IMR-90 (cell line): ENCODE measurements around the gene POTEJ. TPM values are rescaled to one million over a fixed set of nuclear protein-coding genes. Genes with fewer than 3 reads are reported as not detected.
"Not testable (repeated sequence)": the region's sequence is repeated elsewhere in the genome, so short reads cannot be mapped to it uniquely, and the experiment has no call there.

Experiments used
- ATAC-seq: fragments of 200-7000 bp; cut with Tn5 transposase; 2 replicates; pipeline ENCODE4 v1.9.1; 2020; ENCODE audit warnings: low read depth, mild to moderate bottlenecking, moderate library complexity
- BruUV-seq: library from RNA; stranded (reverse); fragments of 400-500 nt; replicated peaks from 2 replicates; lab custom pipeline; 2021; lab: Mats Ljungman, UMichigan
- CTCF ChIA-PET: fragments of 300-600 bp; formaldehyde crosslinking; extraction: SDS; loops from one replicate; lab custom pipeline; 2021; ENCODE audit warnings: antibody characterized with exemption; lab: Yijun Ruan, JAX
- POLR2A ChIA-PET: fragments of 300-600 bp; sonication (Branson Sonifier 250); formaldehyde crosslinking; loops from one replicate; lab custom pipeline; 2022; ENCODE audit warnings: antibody characterized with exemption; ENCODE audit not compliant: unreplicated experiment; lab: Charles Lee
- DNase-seq: peaks from one replicate; pipeline ENCODE4 v3.0.0; 2013
- H2AFZ ChIP-seq: replicated peaks from 2 replicates; pipeline ENCODE3; 2013; ENCODE audit warnings: low read length, mild to moderate bottlenecking; ENCODE audit not compliant: poor library complexity
- H2AK5ac ChIP-seq: 2 replicates; pipeline ENCODE4 v1.6.1; 2013; ENCODE audit warnings: low read depth, low read length, inconsistent platforms
- H2AK9ac ChIP-seq: replicated peaks from 2 replicates; pipeline ENCODE3; 2013; ENCODE audit warnings: mild to moderate bottlenecking, low read depth, low read length, moderate library complexity; ENCODE audit not compliant: poor library complexity
- H2BK120ac ChIP-seq: 2 replicates; pipeline ENCODE4 v1.6.1; 2013; ENCODE audit warnings: low read depth, low read length, inconsistent platforms
- H2BK15ac ChIP-seq: 3 replicates; pipeline ENCODE4 v1.6.1; 2013; ENCODE audit warnings: low read depth, low read length, inconsistent platforms
- H2BK20ac ChIP-seq: 2 replicates; pipeline ENCODE4 v1.6.1; 2013; ENCODE audit warnings: low read depth, mild to moderate bottlenecking, inconsistent platforms, low read length, moderate library complexity
- H2BK5ac ChIP-seq: 2 replicates; pipeline ENCODE4 v1.6.1; 2013; ENCODE audit warnings: mild to moderate bottlenecking, low read depth, low read length, inconsistent platforms; ENCODE audit not compliant: poor library complexity, severe bottlenecking
- H3K14ac ChIP-seq: replicated peaks from 2 replicates; pipeline ENCODE4 v1.6.1; 2013; ENCODE audit warnings: low read depth, low read length, inconsistent platforms
- H3K18ac ChIP-seq: 2 replicates; pipeline ENCODE4 v1.6.1; 2013; ENCODE audit warnings: low read depth, low read length, control low read depth
- H3K23ac ChIP-seq: 2 replicates; pipeline ENCODE4 v1.6.1; 2013; ENCODE audit warnings: low read depth, low read length, inconsistent platforms
- H3K27ac ChIP-seq: 2 replicates; pipeline ENCODE4 v1.5.1; 2013; ENCODE audit warnings: mild to moderate bottlenecking, control low read depth, low read length; ENCODE audit not compliant: insufficient read depth
- H3K27me3 ChIP-seq: 2 replicates; pipeline ENCODE4 v1.6.1; 2013; ENCODE audit warnings: low read length; ENCODE audit not compliant: control insufficient read depth, insufficient read depth
- H3K36me3 ChIP-seq: 2 replicates; pipeline ENCODE4 v1.6.1; 2013; ENCODE audit warnings: low read length, mixed read lengths; ENCODE audit not compliant: control insufficient read depth, insufficient read depth
- H3K4ac ChIP-seq: 2 replicates; pipeline ENCODE4 v1.6.1; 2013; ENCODE audit warnings: low read depth, low read length, inconsistent platforms
- H3K4me1 ChIP-seq: 2 replicates; pipeline ENCODE4 v1.6.1; 2013; ENCODE audit warnings: low read length, mixed read lengths; ENCODE audit not compliant: control insufficient read depth, insufficient read depth
- H3K4me2 ChIP-seq: 2 replicates; pipeline ENCODE4 v1.6.1; 2013; ENCODE audit warnings: low read depth, mild to moderate bottlenecking, control low read depth, low read length, moderate library complexity
- H3K4me3 ChIP-seq: 2 replicates; pipeline ENCODE4 v1.5.1; 2013; ENCODE audit warnings: low read depth, mild to moderate bottlenecking, control low read depth, low read length, moderate library complexity; ENCODE audit not compliant: insufficient read depth
- H3K56ac ChIP-seq: 2 replicates; pipeline ENCODE4 v1.6.1; 2013; ENCODE audit warnings: low read length, inconsistent platforms; ENCODE audit not compliant: insufficient read depth; ENCODE audit errors: extremely low read depth
- H3K79me1 ChIP-seq, 2 experiments: 2 replicates each; pipeline ENCODE4 v1.6.1; 2013; ENCODE audit warnings: low read length in 2 of 2, inconsistent platforms in 1 of 2, low read depth in 1 of 2
- H3K9ac ChIP-seq: 2 replicates; pipeline ENCODE4 v1.6.1; 2013; ENCODE audit warnings: low read depth, low read length, control low read depth
- H3K9me1 ChIP-seq: 2 replicates; pipeline ENCODE4 v1.6.1; 2013; ENCODE audit warnings: low read length, inconsistent platforms; ENCODE audit not compliant: insufficient read depth
- H3K9me3 ChIP-seq: 2 replicates; pipeline ENCODE4 v1.6.1; 2013; ENCODE audit warnings: low read length; ENCODE audit not compliant: control insufficient read depth, insufficient read depth
- H4K20me1 ChIP-seq: 2 replicates; pipeline ENCODE4 v1.6.1; 2013; ENCODE audit warnings: low read length, inconsistent platforms; ENCODE audit not compliant: insufficient read depth
- H4K5ac ChIP-seq: 2 replicates; pipeline ENCODE4 v1.6.1; 2013; ENCODE audit warnings: mild to moderate bottlenecking, low read depth, low read length, control low read depth
- H4K8ac ChIP-seq, 2 experiments: 2 replicates each; pipeline ENCODE4 v1.6.1; 2013; ENCODE audit warnings: low read depth in 2 of 2, low read length in 2 of 2, control low read depth in 1 of 2, inconsistent platforms in 1 of 2
- H4K91ac ChIP-seq: 2 replicates; pipeline ENCODE4 v1.6.1; 2013; ENCODE audit warnings: low read depth, low read length, inconsistent platforms; ENCODE audit not compliant: insufficient read depth
- WGBS, 2 experiments: methylation state at CpG; one replicate each; pipeline versions ENCODE4 v1.1.5 to v1.1.7; 2013; ENCODE audit warnings: missing lambda C conversion rate in 2 of 2; ENCODE audit not compliant: insufficient read length in 1 of 2; ENCODE audit errors: extremely low coverage in 2 of 2; 5-methylcytosine and 5-hydroxymethylcytosine counted together
- dilution Hi-C: fragments of 300-500 bp; cut with HindIII; formaldehyde crosslinking; loops from one replicate; pipeline ENCODE4 v1.14.3; 2018; ENCODE audit warnings: low sequenced_read_pairs; ENCODE audit not compliant: unreplicated experiment
- in situ Hi-C: fragments of 300-500 bp; cut with MboI; formaldehyde crosslinking; loops from 3 replicates; pipeline ENCODE4 v1.14.3; 2019; ENCODE audit warnings: low sequenced_read_pairs, inconsistent platforms, mixed read lengths
- intact Hi-C: fragments of 100-400 bp; cut with micrococcal nuclease; formaldehyde crosslinking; loops from 2 replicates; pipeline ENCODE4 v1.10.0; 2022
- polyA plus RNA-seq, 3 experiments: library from polyadenylated mRNA; depleted of rRNA; stranded (reverse); fragments of >200 nt; gene quantifications; 2 replicates each; pipeline ENCODE4 v1.2.3, GENCODE V29; 2012; ENCODE audit warnings: low replicate concordance in 1 of 3
- total RNA-seq: library from RNA; depleted of rRNA; stranded (reverse); fragments of >200 nt; gene quantifications from 2 replicates; pipeline ENCODE4 v1.2.3, GENCODE V29; 2012

The POTEJ gene
- total and polyA plus RNA-seq, 2 of the 4 experiments (the other 2 are of a cell fraction) = not detected

- H2AK9ac ChIP-seq, H4K5ac ChIP-seq, H3K4ac ChIP-seq, H3K4me2 ChIP-seq, in situ Hi-C loops, H4K91ac ChIP-seq, H2AK5ac ChIP-seq, POLR2A ChIA-PET, dilution Hi-C loops, H3K27ac ChIP-seq, H3K79me1 ChIP-seq, BruUV-seq, H2AFZ ChIP-seq, H3K9ac ChIP-seq, H3K18ac ChIP-seq, H4K20me1 ChIP-seq, H3K4me3 ChIP-seq, intact Hi-C loops, H2BK20ac ChIP-seq, H2BK15ac ChIP-seq, H3K9me3 ChIP-seq, H3K56ac ChIP-seq, H3K9me1 ChIP-seq, H3K4me1 ChIP-seq, H3K14ac ChIP-seq, CTCF ChIA-PET, H3K36me3 ChIP-seq, DNase-seq, H3K23ac ChIP-seq, H3K27me3 ChIP-seq, H2BK120ac ChIP-seq, H2BK5ac ChIP-seq, H4K8ac ChIP-seq, ATAC-seq: not testable (repeated sequence)
- WGBS, 2 experiments = no CpG with 5 or more reads among the region's 7 CpGs
These were observed 32.1 kb upstream of the POTEJ start for GRCh38 chr2:130579121-130579520.

GRCh38 chr2:130581491-130581890, 29.7 kb upstream of the POTEJ start:
- H3K4me2 ChIP-seq, H4K20me1 ChIP-seq, H2BK120ac ChIP-seq, ATAC-seq, H2AK9ac ChIP-seq, H3K27me3 ChIP-seq, H4K91ac ChIP-seq, BruUV-seq, H3K23ac ChIP-seq, H3K9me1 ChIP-seq, H3K27ac ChIP-seq, H3K4me1 ChIP-seq, H3K14ac ChIP-seq, H2BK20ac ChIP-seq, intact Hi-C loops, POLR2A ChIA-PET, H4K8ac ChIP-seq, H3K9me3 ChIP-seq, CTCF ChIA-PET, in situ Hi-C loops, H3K79me1 ChIP-seq, DNase-seq, H2BK5ac ChIP-seq, H2AK5ac ChIP-seq, H3K18ac ChIP-seq, dilution Hi-C loops, H2BK15ac ChIP-seq, H3K36me3 ChIP-seq, H2AFZ ChIP-seq, H3K4ac ChIP-seq, H4K5ac ChIP-seq, H3K4me3 ChIP-seq, H3K56ac ChIP-seq, H3K9ac ChIP-seq: not testable (repeated sequence)
- no CpG with 5 or more reads among the region's 7 CpGs for WGBS, 2 experiments
